NCI-H187 (cell line): Measurements from ENCODE around the gene ADGRL4.
"Not testable (repeated sequence)": the region's sequence is repeated elsewhere in the genome, so short reads cannot be mapped to it uniquely, and the experiment has no call there.

ENCODE experiments used
- DNase-seq, 2 experiments: peaks; one replicate each; lab custom pipeline; 2025; lab: John Stamatoyannopoulos, UW

ADGRL4 gene

GRCh38 chr1:79006564-79006963, at the start of gene ADGRL4:
ADGRL4 (minus strand) TSS chr1:79006730; CDS start chr1:79006654, 76 bp downstream.
- DNase-seq, result no peak

GRCh38 chr1:79055856-79056255, 49.3 kb upstream of the ADGRL4 start:
- no peak for DNase-seq

GRCh38 chr1:79052829-79053449, 46.4 kb upstream of the ADGRL4 start:
- no peak for DNase-seq

GRCh38 chr1:79044974-79045650, 38.6 kb upstream of the ADGRL4 start:
- no peak for DNase-seq

- no peak for DNase-seq
Observed at GRCh38 chr1:79043506-79043905, 37.0 kb upstream of the ADGRL4 start.

- no peak for DNase-seq
Observed at GRCh38 chr1:79042539-79042938, 36.0 kb upstream of the ADGRL4 start.

GRCh38 chr1:79042117-79042516, 35.6 kb upstream of the ADGRL4 start:
- no peak for DNase-seq

- DNase-seq, result no peak
Observed at GRCh38 chr1:79041666-79042065, 35.1 kb upstream of the ADGRL4 start.

- no peak for DNase-seq
Observed at GRCh38 chr1:79040424-79041082, 34.0 kb upstream of the ADGRL4 start.

GRCh38 chr1:79037085-79037484, 30.6 kb upstream of the ADGRL4 start:
- no peak for DNase-seq

- no peak for DNase-seq
Observed at GRCh38 chr1:79012500-79012899, 6.0 kb upstream of the ADGRL4 start.

GRCh38 chr1:79010589-79010988, 4.1 kb upstream of the ADGRL4 start:
- no peak for DNase-seq

GRCh38 chr1:79005945-79006344, 585 bp downstream of the ADGRL4 start:
- no peak for DNase-seq

- DNase-seq, result no peak
Observed at GRCh38 chr1:79004916-79005315, 1.6 kb downstream of the ADGRL4 start.

GRCh38 chr1:78996791-78997190, 9.7 kb downstream of the ADGRL4 start:
- DNase-seq, result no peak

GRCh38 chr1:78987042-78987441, 19.5 kb downstream of the ADGRL4 start:
- DNase-seq, result no peak

- DNase-seq, result no peak
Observed at GRCh38 chr1:78980511-78980910, 26.0 kb downstream of the ADGRL4 start.

- DNase-seq, result no peak
Observed at GRCh38 chr1:78972723-78973122, 33.8 kb downstream of the ADGRL4 start.

- DNase-seq, result not testable (repeated sequence)
Observed at GRCh38 chr1:78967091-78967490, 39.4 kb downstream of the ADGRL4 start.

GRCh38 chr1:78958711-78959110, 47.8 kb downstream of the ADGRL4 start:
- DNase-seq, result no peak

GRCh38 chr1:78950826-78951225, 55.7 kb downstream of the ADGRL4 start:
- DNase-seq, result no peak

GRCh38 chr1:78949227-78949626, 57.3 kb downstream of the ADGRL4 start:
- no peak for DNase-seq

GRCh38 chr1:78919150-78919549, 87.4 kb downstream of the ADGRL4 start:
- DNase-seq, result no peak
